Activated CD4-positive, alpha-beta T cell treated with anti-CD3 and anti-CD28 coated beads for 36 hours (primary cell): ENCODE measurements around the gene NKX2-3. TPM values are rescaled to one million over a fixed set of nuclear protein-coding genes. Genes with fewer than 3 reads are reported as not detected.
A peak's percentile ranks its signal among the peaks of the same experiment; 100 is the strongest.

Experiments
- ATAC-seq: fragments of 200-7000 bp; cut with Tn5 transposase; one replicate; pipeline ENCODE4 v1.10.0; 2021; ENCODE audit warnings: mild to moderate bottlenecking, moderate library complexity
- CTCF ChIA-PET: fragments of 350-600 bp; sonication (Branson Sonifier 250); formaldehyde crosslinking; loops from one replicate; lab custom pipeline; 2021; ENCODE audit warnings: antibody characterized with exemption; lab: Charles Lee
- POLR2A ChIA-PET: fragments of 350-600 bp; sonication (Branson Sonifier 250); formaldehyde crosslinking; loops from one replicate; lab custom pipeline; 2021; ENCODE audit warnings: antibody characterized with exemption, inconsistent platforms; lab: Charles Lee
- DNase-seq: peaks from one replicate; pipeline ENCODE4 v3.0.0-alpha.2; 2020
- H3K27ac Mint-ChIP-seq: one replicate; pipeline ENCODE4 v1.8.0; 2021; ENCODE audit warnings: mixed read lengths
- H3K27me3 Mint-ChIP-seq: one replicate; pipeline ENCODE4 v1.8.0; 2021; ENCODE audit warnings: mixed read lengths
- H3K36me3 Mint-ChIP-seq: one replicate; pipeline ENCODE4 v1.8.0; 2021; ENCODE audit warnings: low read depth, mixed read lengths
- H3K4me1 Mint-ChIP-seq: one replicate; pipeline ENCODE4 v1.8.0; 2021; ENCODE audit warnings: mixed read lengths
- H3K4me3 Mint-ChIP-seq: one replicate; pipeline ENCODE4 v1.8.0; 2021; ENCODE audit warnings: mild to moderate bottlenecking, moderate library complexity, mixed read lengths
- H3K9me3 Mint-ChIP-seq: one replicate; pipeline ENCODE4 v1.8.0; 2021; ENCODE audit warnings: low read depth, mixed read lengths
- intact Hi-C, 2 experiments: fragments of 100-400 bp; cut with DNase I in 1 of 2; cut with micrococcal nuclease in 1 of 2; formaldehyde crosslinking; loops; one replicate each; pipeline versions ENCODE4 v1.14.2 to v1.15.1; 2022 to 2024; cut with DNase I, micrococcal nuclease
- total RNA-seq, 2 experiments: library from RNA; stranded (reverse); gene quantifications; one replicate each; pipeline ENCODE4 v1.2.3, GENCODE V29; 2021

Gene NKX2-3
- total RNA-seq, 2 experiments from 2014 or later = not detected

- Mint-ChIP-seq H3K36me3 (no peaks in the 10 kb centered on the region), H3K4me3 (no peak overlapping the region), H3K27ac (no peak overlapping the region), H3K9me3 (no peaks in the 10 kb centered on the region), H3K4me1 (no peaks in the 10 kb centered on the region), H3K27me3 (peaks cover 42% of the 10 kb centered on the region)
- ChIA-PET CTCF (no interaction called here), POLR2A (no interaction called here)
- intact Hi-C loops = no loop called here
- DNase-seq (no peak), ATAC-seq (no peak)
Measured at GRCh38 chr10:99544322-99544721, 11.6 kb downstream of the NKX2-3 start.

DNA sequence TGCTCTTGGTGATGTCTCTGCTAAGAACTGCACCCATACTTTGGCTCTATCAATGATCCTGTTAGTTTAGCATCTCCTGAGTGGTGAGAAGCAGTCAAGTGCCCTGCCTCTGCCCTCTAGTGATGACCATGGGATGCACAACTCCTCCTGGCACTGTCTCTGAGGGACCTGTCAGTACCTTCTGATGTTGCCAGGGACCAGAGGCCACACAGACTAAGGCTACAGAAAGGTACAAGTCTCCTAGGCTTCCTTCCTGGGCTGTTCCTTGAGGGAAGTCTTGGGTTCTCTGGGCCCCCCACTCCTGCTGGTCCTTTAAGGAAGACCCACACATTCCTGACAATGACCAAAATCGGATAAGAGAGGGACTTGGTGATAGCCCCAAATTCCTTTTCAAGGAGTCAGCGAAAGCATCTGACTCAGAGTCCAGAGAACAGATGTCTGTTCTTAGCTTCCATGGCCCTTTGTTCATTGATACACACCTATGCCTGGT lies 15.3 kb downstream of the NKX2-3 start:
- Mint-ChIP-seq H3K4me3 (no peak overlapping the region), H3K4me1 (no peaks in the 10 kb centered on the region), H3K27ac (no peak overlapping the region), H3K36me3 (no peaks in the 10 kb centered on the region), H3K9me3 (no peaks in the 10 kb centered on the region), H3K27me3 (peaks cover 36% of the 10 kb centered on the region)
- POLR2A ChIA-PET = no interaction called here
- intact Hi-C loops = loop anchor here (2.0 to 5.0 kb wide), 3 partner anchors 111 to 155 kb away; no protein-coding TSS in a partner anchor
- DNase-seq = peak; percentile 48
- CTCF ChIA-PET = interaction anchor here (0.6 to 2.2 kb wide), 4 partner anchors 13 to 1511 kb away, joined by 3 to 13 read pairs (median 4); no protein-coding TSS in a partner anchor
- ATAC-seq = peak; percentile 65

- no peak overlapping the region for H3K27ac Mint-ChIP-seq
- ChIA-PET CTCF (interaction anchor here (1.6 kb wide), 1 partner anchor 115 kb away, joined by 3 read pairs; no protein-coding TSS in a partner anchor), POLR2A (interaction anchor here (0.6 kb wide), 1 partner anchor 623 kb away, joined by 7 read pairs; no protein-coding TSS in a partner anchor)
Measured at GRCh38 chr10:99551158-99551557, 18.4 kb downstream of the NKX2-3 start.

DNA sequence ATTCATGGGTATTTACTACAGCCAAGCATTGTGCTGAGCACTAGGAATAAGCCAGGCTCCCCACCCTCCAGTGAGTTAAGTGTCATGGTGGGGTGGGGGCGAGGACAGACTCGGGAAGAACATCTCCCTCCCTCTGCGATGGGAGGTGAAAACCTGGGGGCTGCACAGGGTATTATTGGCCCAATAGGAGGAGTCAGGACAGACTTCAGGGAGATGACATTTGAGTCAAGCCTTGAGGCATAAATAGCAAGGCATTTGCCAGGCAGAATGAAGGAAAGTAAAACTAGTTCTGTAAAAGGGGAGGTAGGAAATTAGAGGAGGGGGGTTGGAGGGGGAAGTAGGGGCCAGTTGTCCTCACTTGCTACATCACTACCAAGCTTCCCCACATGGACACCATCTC lies 18.9 kb downstream of the NKX2-3 start:
- CTCF ChIA-PET = interaction anchor here (1.6 kb wide), 1 partner anchor 115 kb away, joined by 3 read pairs; no protein-coding TSS in a partner anchor
- Mint-ChIP-seq H3K9me3 (no peaks in the 10 kb centered on the region), H3K27ac (no peak overlapping the region), H3K4me1 (peaks cover 9% of the 10 kb centered on the region), H3K36me3 (no peaks in the 10 kb centered on the region), H3K27me3 (peaks cover 29% of the 10 kb centered on the region), H3K4me3 (no peak overlapping the region)
- no peak for ATAC-seq
- POLR2A ChIA-PET = interaction anchor here (0.6 kb wide), 1 partner anchor 623 kb away, joined by 7 read pairs; no protein-coding TSS in a partner anchor
- DNase-seq = no peak
- intact Hi-C loops = no loop called here

More at GRCh38 chr10:99551158-99551557, 18.4 kb downstream of the NKX2-3 start:
- ATAC-seq = no peak
- Mint-ChIP-seq H3K9me3 (no peaks in the 10 kb centered on the region), H3K36me3 (no peaks in the 10 kb centered on the region), H3K27me3 (peaks cover 31% of the 10 kb centered on the region), H3K4me1 (peaks cover 7% of the 10 kb centered on the region), H3K4me3 (no peak overlapping the region)
- no peak for DNase-seq
- intact Hi-C loops = no loop called here

- H3K4me3 Mint-ChIP-seq = no peak overlapping the region
Measured at GRCh38 chr10:99555371-99555770, 22.6 kb downstream of the NKX2-3 start.

DNA sequence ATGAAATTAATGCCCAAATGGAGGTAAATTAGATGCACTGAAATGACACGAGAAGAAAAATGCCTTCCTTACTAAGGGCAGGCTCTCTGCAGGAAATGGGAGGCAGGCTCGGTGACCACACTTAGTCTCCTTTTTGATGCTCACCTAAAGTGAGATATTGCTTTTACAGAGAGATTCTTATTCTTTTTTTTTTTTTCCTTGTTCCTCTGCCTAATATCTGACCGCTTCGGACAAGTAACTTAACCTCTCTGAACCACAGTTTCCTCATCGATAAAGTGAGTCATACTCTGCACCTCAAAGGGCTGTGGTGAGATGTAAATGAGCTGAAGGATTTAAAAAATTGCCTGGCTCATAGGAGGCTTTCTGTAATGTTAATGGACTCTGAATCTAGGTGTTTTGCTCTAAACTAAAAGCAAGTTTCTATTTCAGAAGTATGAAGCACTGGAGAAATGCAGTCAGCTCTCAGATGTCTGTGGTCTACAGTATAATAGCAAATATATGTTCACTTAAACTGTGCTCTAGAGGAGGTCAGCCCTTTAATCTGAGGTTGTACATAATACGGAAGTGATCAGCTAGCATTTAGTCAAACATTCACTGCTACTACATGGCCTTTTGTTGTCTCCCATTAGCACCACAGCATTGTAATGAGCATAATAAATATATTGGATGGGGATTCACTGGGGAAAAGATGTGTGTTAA lies 23.2 kb downstream of the NKX2-3 start:
- Mint-ChIP-seq H3K27me3 (peaks cover 36% of the 10 kb centered on the region), H3K36me3 (no peaks in the 10 kb centered on the region), H3K4me1 (peaks cover 9% of the 10 kb centered on the region), H3K4me3 (no peak overlapping the region), H3K27ac (no peak overlapping the region), H3K9me3 (no peaks in the 10 kb centered on the region)
- ChIA-PET POLR2A (no interaction called here), CTCF (interaction anchor here (0.6 to 1.2 kb wide), 5 partner anchors 57 to 1163 kb away, joined by 3 read pairs; no protein-coding TSS in a partner anchor)
- peak; percentile 80 for ATAC-seq
- DNase-seq = peak; percentile 23
- intact Hi-C loops = no loop called here

More at GRCh38 chr10:99555371-99555770, 22.6 kb downstream of the NKX2-3 start:
- no peaks in the 10 kb centered on the region for H3K9me3 Mint-ChIP-seq
- no peaks in the 10 kb centered on the region for H3K36me3 Mint-ChIP-seq
- DNase-seq (no peak), ATAC-seq (no peak)
- ChIA-PET POLR2A (no interaction called here), CTCF (interaction anchor here (0.7 to 1.2 kb wide), 2 partner anchors 57 to 156 kb away, joined by 3 read pairs; no protein-coding TSS in a partner anchor)
- intact Hi-C loops = no loop called here
- no peak overlapping the region for H3K27ac Mint-ChIP-seq
- H3K4me1 Mint-ChIP-seq = peaks cover 9% of the 10 kb centered on the region
- peaks cover 33% of the 10 kb centered on the region for H3K27me3 Mint-ChIP-seq

GRCh38 chr10:99557044-99557443 lies 24.3 kb downstream of the NKX2-3 start:
- CTCF ChIA-PET = interaction anchor here (0.7 to 4.9 kb wide), 4 partner anchors 55 to 1390 kb away, joined by 3 to 37 read pairs (median 4); no protein-coding TSS in a partner anchor
- Mint-ChIP-seq H3K9me3 (no peaks in the 10 kb centered on the region), H3K4me3 (no peak overlapping the region), H3K27me3 (peaks cover 32% of the 10 kb centered on the region), H3K27ac (no peak overlapping the region), H3K4me1 (peaks cover 9% of the 10 kb centered on the region), H3K36me3 (no peaks in the 10 kb centered on the region)
- intact Hi-C loops = no loop called here
- ATAC-seq (no peak), DNase-seq (no peak)
- POLR2A ChIA-PET = no interaction called here

- no peak for ATAC-seq
- intact Hi-C loops = no loop called here
- ChIA-PET POLR2A (no interaction called here), CTCF (interaction anchor here (0.6 to 4.9 kb wide), 7 partner anchors 29 to 152 kb away, joined by 3 to 37 read pairs (median 4); no protein-coding TSS in a partner anchor)
- Mint-ChIP-seq H3K27ac (no peak overlapping the region), H3K27me3 (peaks cover 29% of the 10 kb centered on the region), H3K4me1 (peaks cover 9% of the 10 kb centered on the region), H3K4me3 (no peak overlapping the region), H3K36me3 (no peaks in the 10 kb centered on the region), H3K9me3 (no peaks in the 10 kb centered on the region)
- no peak for DNase-seq
Measured at GRCh38 chr10:99558708-99559107, 26.0 kb downstream of the NKX2-3 start.

GRCh38 chr10:99560277-99561126 lies 27.8 kb downstream of the NKX2-3 start:
- Mint-ChIP-seq H3K4me3 (no peak overlapping the region), H3K36me3 (no peaks in the 10 kb centered on the region), H3K27me3 (peaks cover 20% of the 10 kb centered on the region), H3K27ac (no peak overlapping the region), H3K9me3 (no peaks in the 10 kb centered on the region), H3K4me1 (peaks cover 8% of the 10 kb centered on the region)
- intact Hi-C loops = loop anchor here (1.0 kb wide), 3 partner anchors 52 to 152 kb away; no protein-coding TSS in a partner anchor
- POLR2A ChIA-PET = no interaction called here
- ATAC-seq = no peak
- peak; percentile 66 for DNase-seq
- CTCF ChIA-PET = interaction anchor here (0.6 to 4.9 kb wide), 20 partner anchors 12 to 243 kb away, joined by 3 to 37 read pairs (median 4); no protein-coding TSS in a partner anchor

DNA sequence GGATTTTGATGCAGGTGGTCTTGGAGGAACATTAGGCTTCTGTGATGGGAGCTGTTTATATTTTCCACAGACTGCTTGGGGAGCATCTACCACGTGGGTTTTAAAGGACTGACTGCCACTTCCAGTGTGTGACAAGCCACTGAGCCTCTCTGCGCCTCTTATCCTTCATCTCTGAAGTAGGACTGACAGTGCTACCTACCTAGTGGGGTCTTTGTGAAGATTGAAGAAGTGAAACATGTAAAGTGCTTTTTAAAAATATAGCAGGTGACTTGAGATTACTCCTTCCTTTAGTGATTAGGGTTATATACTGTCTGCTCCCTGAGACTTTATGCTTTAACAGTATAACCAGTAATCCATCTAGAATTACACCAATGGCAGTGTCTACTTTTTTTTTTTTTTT lies 29.9 kb downstream of the NKX2-3 start:
- H3K4me1 Mint-ChIP-seq = no peaks in the 10 kb centered on the region
- H3K9me3 Mint-ChIP-seq = no peaks in the 10 kb centered on the region
- CTCF ChIA-PET = no interaction called here
- POLR2A ChIA-PET = no interaction called here
- ATAC-seq (no peak), DNase-seq (no peak)
- H3K36me3 Mint-ChIP-seq = no peaks in the 10 kb centered on the region
- intact Hi-C loops = no loop called here
- H3K27ac Mint-ChIP-seq = no peak overlapping the region
- H3K27me3 Mint-ChIP-seq = peaks cover 24% of the 10 kb centered on the region
- no peak overlapping the region for H3K4me3 Mint-ChIP-seq

- ChIA-PET CTCF (no interaction called here), POLR2A (no interaction called here)
- H3K9me3 Mint-ChIP-seq = no peaks in the 10 kb centered on the region
- H3K4me3 Mint-ChIP-seq = no peak overlapping the region
- no peak overlapping the region for H3K27ac Mint-ChIP-seq
- DNase-seq (no peak), ATAC-seq (no peak)
- no peaks in the 10 kb centered on the region for H3K4me1 Mint-ChIP-seq
- no peaks in the 10 kb centered on the region for H3K36me3 Mint-ChIP-seq
- intact Hi-C loops = no loop called here
- peaks cover 22% of the 10 kb centered on the region for H3K27me3 Mint-ChIP-seq
Measured at GRCh38 chr10:99564361-99564760, 31.6 kb downstream of the NKX2-3 start.
